IPS DF 4.7 (cell line): Measurements from ENCODE around the gene CCDC90B.
"Not testable (repeated sequence)": the region's sequence is repeated elsewhere in the genome, so short reads cannot be mapped to it uniquely, and the experiment has no call there.

Experiments
- DNase-seq: peaks from one replicate; pipeline ENCODE4 v3.0.0-alpha.2; 2013; ENCODE audit warnings: low spot score; ENCODE audit errors: extremely low read depth

The CCDC90B gene

GRCh38 chr11:83285771-83286528, at the start of gene CCDC90B:
Gene CCDC90B, minus strand, starts transcription at chr11:83286367. Its CDS starts 395 bp downstream, at chr11:83285972.
- DNase-seq = peak; percentile 98

- no peak for DNase-seq
These were observed 49.4 kb upstream of the CCDC90B start for GRCh38 chr11:83335446-83336070.

GRCh38 chr11:83330303-83330702, 44.1 kb upstream of the CCDC90B start:
- DNase-seq = no peak

- DNase-seq = no peak
These were observed 40.2 kb upstream of the CCDC90B start for GRCh38 chr11:83326326-83326725.

GRCh38 chr11:83319346-83319745, 33.2 kb upstream of the CCDC90B start:
- no peak for DNase-seq

GRCh38 chr11:83318931-83319330, 32.8 kb upstream of the CCDC90B start:
- DNase-seq = no peak

GRCh38 chr11:83317757-83318690, 31.9 kb upstream of the CCDC90B start:
- no peak for DNase-seq

- not testable (repeated sequence) for DNase-seq
These were observed 30.7 kb upstream of the CCDC90B start for GRCh38 chr11:83316897-83317268.

GRCh38 chr11:83316143-83316896, 30.2 kb upstream of the CCDC90B start:
- not testable (repeated sequence) for DNase-seq

- DNase-seq = no peak
These were observed 26.3 kb upstream of the CCDC90B start for GRCh38 chr11:83312430-83312829.

GRCh38 chr11:83311701-83312100, 25.5 kb upstream of the CCDC90B start:
- no peak for DNase-seq

GRCh38 chr11:83310718-83311117, 24.6 kb upstream of the CCDC90B start:
- DNase-seq = no peak

- not testable (repeated sequence) for DNase-seq
These were observed 22.4 kb upstream of the CCDC90B start for GRCh38 chr11:83308536-83308935.

GRCh38 chr11:83306200-83307080, 20.3 kb upstream of the CCDC90B start:
- no peak for DNase-seq

GRCh38 chr11:83303316-83303715, 17.1 kb upstream of the CCDC90B start:
- DNase-seq = no peak

- DNase-seq = no peak
These were observed 16.0 kb upstream of the CCDC90B start for GRCh38 chr11:83302151-83302550.

GRCh38 chr11:83299681-83300080, 13.5 kb upstream of the CCDC90B start:
- DNase-seq = no peak

- no peak for DNase-seq
These were observed 8.0 kb upstream of the CCDC90B start for GRCh38 chr11:83294208-83294607.

- DNase-seq = no peak
These were observed 7.2 kb upstream of the CCDC90B start for GRCh38 chr11:83293457-83293774.

- DNase-seq = peak; percentile 46
These were observed 6.7 kb upstream of the CCDC90B start for GRCh38 chr11:83292709-83293456.
